HepG2 (cell line): ENCODE data around the gene SHISA6. TPM values are rescaled to one million over a fixed set of nuclear protein-coding genes. Genes with fewer than 3 reads are reported as not detected.

Source experiments
- ATAC-seq: fragments of 200-7000 bp; cut with Tn5 transposase; 3 replicates; pipeline ENCODE4 v1.9.1; 2020; ENCODE audit warnings: mild to moderate bottlenecking, moderate library complexity
- BruUV-seq: library from RNA; stranded (reverse); fragments of 400-500 nt; replicated peaks from 2 replicates; lab custom pipeline; 2021; lab: Mats Ljungman, UMichigan
- CTCF ChIA-PET: fragments of 300-600 bp; formaldehyde crosslinking; extraction: SDS; loops from one replicate; lab custom pipeline; 2021; ENCODE audit warnings: low total read pairs, inconsistent platforms, low intra/inter-chr PET ratio; lab: Yijun Ruan, JAX
- POLR2A ChIA-PET: fragments of 350-600 bp; sonication (Branson Sonifier 250); formaldehyde crosslinking; loops from one replicate; lab custom pipeline; 2020; ENCODE audit warnings: antibody characterized with exemption, inconsistent platforms; lab: Yijun Ruan, JAX
- DNase-seq: peaks from one replicate; pipeline ENCODE4 v3.0.0-alpha.2; 2015; ENCODE audit warnings: low spot score
- FAIRE-seq: peaks from 3 replicates; lab custom pipeline; 2011; peaks lifted over from hg19 to GRCh38; lab: Jason Lieb, UNC
- H2AFZ ChIP-seq: one replicate; pipeline ENCODE4 v1.6.1; 2011; ENCODE audit warnings: low read length, inconsistent platforms
- H3K27ac ChIP-seq: fragments of 300-600 bp; 3 replicates; pipeline ENCODE4 v1.8.0; 2011; ENCODE audit warnings: mixed run types, mild to moderate bottlenecking, mixed read lengths, low read length, inconsistent platforms; ENCODE audit not compliant: insufficient read depth; ENCODE audit errors: extremely low read length
- H3K27me3 ChIP-seq, 2 experiments: fragments of 200-600 bp in 1 of 2; 2 replicates in 1 of 2; 3 replicates in 1 of 2; pipeline versions ENCODE4 v1.6.0 to v1.8.0; 2011; ENCODE audit warnings: low read length in 2 of 2, mild to moderate bottlenecking in 2 of 2, moderate library complexity in 2 of 2, inconsistent platforms in 1 of 2; ENCODE audit not compliant: insufficient read depth in 2 of 2, control insufficient read depth in 1 of 2
- H3K36me3 ChIP-seq, 2 experiments: fragments of 200-600 bp in 1 of 2; replicated peaks in 1 of 2; 2 replicates in 1 of 2; 3 replicates in 1 of 2; pipeline versions ENCODE4 v1.5.1 to v1.8.0; 2011; ENCODE audit warnings: low read length in 2 of 2, inconsistent platforms in 1 of 2; ENCODE audit not compliant: insufficient read depth in 2 of 2, control insufficient read depth in 1 of 2
- H3K4me1 ChIP-seq: 2 replicates; pipeline ENCODE4 v1.5.1; 2012; ENCODE audit warnings: low read length, inconsistent platforms; ENCODE audit not compliant: insufficient read depth
- H3K4me2 ChIP-seq: 2 replicates; pipeline ENCODE4 v1.6.0; 2011; ENCODE audit warnings: low read depth, low read length, inconsistent platforms
- H3K4me3 ChIP-seq, 3 experiments: fragments of 200-600 bp in 1 of 3; sonication (generic), shearing (Covaris generic) in 1 of 3; replicated peaks in 1 of 3; 2 replicates each; pipeline ENCODE4 v1.5.1; 2011 to 2016; ENCODE audit warnings: low read length in 3 of 3, inconsistent platforms in 2 of 3, low read depth in 2 of 3, mild to moderate bottlenecking in 2 of 3, control low read depth in 1 of 3, mixed read lengths in 1 of 3; ENCODE audit not compliant: insufficient read depth in 1 of 3
- H3K79me2 ChIP-seq: one replicate; pipeline ENCODE4 v1.6.1; 2011; ENCODE audit warnings: low read length, inconsistent platforms; ENCODE audit not compliant: insufficient read depth
- H3K9ac ChIP-seq: 2 replicates; pipeline ENCODE4 v1.6.0; 2011; ENCODE audit warnings: mild to moderate bottlenecking, low read depth, low read length, inconsistent platforms; ENCODE audit not compliant: insufficient read depth
- H3K9me3 ChIP-seq: 2 replicates; pipeline ENCODE4 v1.5.1; 2012; ENCODE audit warnings: mild to moderate bottlenecking, low read length
- H4K20me1 ChIP-seq: 2 replicates; pipeline ENCODE4 v1.6.0; 2011; ENCODE audit warnings: inconsistent platforms, mild to moderate bottlenecking, low read length, moderate library complexity; ENCODE audit not compliant: insufficient read depth
- GTF3A ChIP-seq: sonication (generic); formaldehyde crosslinking; conservative IDR thresholded peaks from 2 replicates; pipeline ENCODE4 v1.4.0; 2020; ENCODE audit warnings: mild to moderate bottlenecking, missing genetic modification reagents
- HDAC2 ChIP-seq: sonication (generic); formaldehyde crosslinking; IDR thresholded peaks from 2 replicates; pipeline ENCODE4 v1.4.0; 2020; ENCODE audit warnings: missing genetic modification reagents
- HMGA1 ChIP-seq: sonication (generic); formaldehyde crosslinking; conservative IDR thresholded peaks from 2 replicates; pipeline ENCODE4 v1.4.0; 2020; ENCODE audit warnings: missing genetic modification reagents
- KAT8 ChIP-seq: IDR thresholded peaks from 2 replicates; pipeline ENCODE4 v1.6.1; 2016; ENCODE audit warnings: missing genetic modification reagents, missing compliant biosample characterization
- MED8 ChIP-seq: sonication (generic); formaldehyde crosslinking; IDR thresholded peaks from 2 replicates; pipeline ENCODE4 v1.8.1; 2023; ENCODE audit warnings: mild to moderate bottlenecking, missing genetic modification reagents; ENCODE audit not compliant: insufficient replicate concordance
- POLR2A ChIP-seq, 2 experiments: IDR thresholded peaks; 2 replicates each; pipeline ENCODE4 v1.6.1; 2011; ENCODE audit warnings: low read depth in 2 of 2, low read length in 2 of 2, mild to moderate bottlenecking in 1 of 2, moderate library complexity in 1 of 2; ENCODE audit not compliant: insufficient read depth in 1 of 2
- ZNF251 ChIP-seq: sonication (generic); formaldehyde crosslinking; IDR thresholded peaks from 2 replicates; pipeline ENCODE4 v1.9.0; 2021; ENCODE audit warnings: mild to moderate bottlenecking, missing genetic modification reagents
- ZNF253 ChIP-seq: sonication (generic); formaldehyde crosslinking; IDR thresholded peaks from 2 replicates; pipeline ENCODE4 v1.8.0; 2022; ENCODE audit warnings: mild to moderate bottlenecking, missing genetic modification reagents, borderline replicate concordance
- ZNF292 ChIP-seq: sonication (generic); formaldehyde crosslinking; IDR thresholded peaks from 2 replicates; pipeline ENCODE4 v1.8.1; 2022; ENCODE audit warnings: mild to moderate bottlenecking, low read depth, missing genetic modification reagents, borderline replicate concordance
- ZNF605 ChIP-seq: sonication (generic); formaldehyde crosslinking; IDR thresholded peaks from 2 replicates; pipeline ENCODE4 v1.8.0; 2022; ENCODE audit warnings: mild to moderate bottlenecking, missing genetic modification reagents
- ZNF747 ChIP-seq: sonication (generic); formaldehyde crosslinking; IDR thresholded peaks from 2 replicates; pipeline ENCODE4 v1.8.1; 2023; ENCODE audit warnings: missing genetic modification reagents, mild to moderate bottlenecking, borderline replicate concordance
- WGBS: methylation state at CpG from one replicate; pipeline ENCODE4 v1.1.6; 2017; ENCODE audit warnings: low lambda C conversion rate; 5-methylcytosine and 5-hydroxymethylcytosine counted together
- in situ Hi-C: cut with HindIII; loops from 2 replicates; pipeline ENCODE4 v1.10.0; 2017; ENCODE audit warnings: low pct_unique_long_range_greater_than_20kb; ENCODE audit not compliant: extremely low pct_ligation_motif_present
- intact Hi-C: fragments of 100-400 bp; cut with micrococcal nuclease; formaldehyde crosslinking; loops from one replicate; pipeline ENCODE4 v1.10.0; 2022; ENCODE audit not compliant: unreplicated experiment
- polyA plus RNA-seq, 8 experiments: library from polyadenylated mRNA; depleted of rRNA in 3 of 8; stranded (reverse) in 7 of 8; unstranded in 1 of 8; fragments of >200 nt; fragmentation: Illumina TruSeq in 4 of 8; extraction: Trizol in 4 of 8; gene quantifications; 2 replicates each; pipeline versions ENCODE4 v1.2.1 to v1.2.3, GENCODE V29; 2011 to 2016; ENCODE audit warnings: low read depth in 4 of 8, missing spikeins in 1 of 8, mixed read lengths in 1 of 8; ENCODE audit not compliant: insufficient read depth in 1 of 8
- total RNA-seq, 5 experiments: library from RNA; depleted of rRNA; stranded (reverse); fragments of >200 nt; fragmentation: Illumina TruSeq; extraction: Trizol; gene quantifications; 2 replicates each; pipeline ENCODE4 v1.2.3, GENCODE V29; 2016; ENCODE audit warnings: low read depth in 1 of 5
- TF ChIP-seq, protein P1 (sequence below): IDR thresholded peaks from 2 replicates; pipeline ENCODE4 v1.6.1; 2012; ENCODE audit warnings: low read length, improper control_type of control experiment
- TF ChIP-seq, protein P2 (sequence below): sonication (generic); formaldehyde crosslinking; IDR thresholded peaks from 2 replicates; pipeline ENCODE4 v1.5.0; 2020; ENCODE audit warnings: missing genetic modification reagents
- TF ChIP-seq, protein P3 (sequence below): sonication (generic); formaldehyde crosslinking; IDR thresholded peaks from 2 replicates; pipeline ENCODE4 v1.5.1; 2020; ENCODE audit warnings: mild to moderate bottlenecking, moderate library complexity, missing genetic modification reagents
- TF ChIP-seq, protein P4 (sequence below): sonication (generic); formaldehyde crosslinking; IDR thresholded peaks from 2 replicates; pipeline ENCODE4 v1.4.0; 2020; ENCODE audit warnings: mild to moderate bottlenecking, missing genetic modification reagents, borderline replicate concordance

SHISA6 gene
- total and polyA plus RNA-seq, 2 of the 13 experiments (the other 11 are each of a cell fraction or from before 2014, with no cell fraction given): not detected

DNA sequence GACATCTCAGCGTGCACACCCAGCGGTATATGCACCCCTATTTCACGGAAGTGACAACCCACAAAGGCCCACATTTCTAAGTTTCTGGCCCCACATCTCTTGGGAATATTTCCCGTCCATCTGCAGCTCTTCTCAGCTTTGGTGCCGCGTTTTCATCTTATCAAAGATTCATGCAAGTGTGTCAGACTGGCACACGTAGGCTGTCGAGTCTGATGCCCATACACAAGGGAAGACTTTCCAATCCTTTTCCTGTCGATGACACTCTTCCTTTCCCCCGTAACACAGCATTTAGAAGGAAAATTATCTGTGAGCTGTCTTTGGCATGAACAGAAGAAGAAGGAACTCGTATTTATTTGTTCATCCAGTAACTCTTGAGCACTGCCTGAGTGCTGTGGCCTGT, 83.0 kb downstream of the SHISA6 start (continued):
- TF ChIP-seq, protein P1, sequence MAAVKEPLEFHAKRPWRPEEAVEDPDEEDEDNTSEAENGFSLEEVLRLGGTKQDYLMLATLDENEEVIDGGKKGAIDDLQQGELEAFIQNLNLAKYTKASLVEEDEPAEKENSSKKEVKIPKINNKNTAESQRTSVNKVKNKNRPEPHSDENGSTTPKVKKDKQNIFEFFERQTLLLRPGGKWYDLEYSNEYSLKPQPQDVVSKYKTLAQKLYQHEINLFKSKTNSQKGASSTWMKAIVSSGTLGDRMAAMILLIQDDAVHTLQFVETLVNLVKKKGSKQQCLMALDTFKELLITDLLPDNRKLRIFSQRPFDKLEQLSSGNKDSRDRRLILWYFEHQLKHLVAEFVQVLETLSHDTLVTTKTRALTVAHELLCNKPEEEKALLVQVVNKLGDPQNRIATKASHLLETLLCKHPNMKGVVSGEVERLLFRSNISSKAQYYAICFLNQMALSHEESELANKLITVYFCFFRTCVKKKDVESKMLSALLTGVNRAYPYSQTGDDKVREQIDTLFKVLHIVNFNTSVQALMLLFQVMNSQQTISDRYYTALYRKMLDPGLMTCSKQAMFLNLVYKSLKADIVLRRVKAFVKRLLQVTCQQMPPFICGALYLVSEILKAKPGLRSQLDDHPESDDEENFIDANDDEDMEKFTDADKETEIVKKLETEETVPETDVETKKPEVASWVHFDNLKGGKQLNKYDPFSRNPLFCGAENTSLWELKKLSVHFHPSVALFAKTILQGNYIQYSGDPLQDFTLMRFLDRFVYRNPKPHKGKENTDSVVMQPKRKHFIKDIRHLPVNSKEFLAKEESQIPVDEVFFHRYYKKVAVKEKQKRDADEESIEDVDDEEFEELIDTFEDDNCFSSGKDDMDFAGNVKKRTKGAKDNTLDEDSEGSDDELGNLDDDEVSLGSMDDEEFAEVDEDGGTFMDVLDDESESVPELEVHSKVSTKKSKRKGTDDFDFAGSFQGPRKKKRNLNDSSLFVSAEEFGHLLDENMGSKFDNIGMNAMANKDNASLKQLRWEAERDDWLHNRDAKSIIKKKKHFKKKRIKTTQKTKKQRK: no peak
- no peak for TF ChIP-seq HMGA1 (CRISPR knock-in tag)
- no peak for TF ChIP-seq GTF3A
- no peak for TF ChIP-seq ZNF251
- TF ChIP-seq, all 625 proteins: peak for 0

DNA sequence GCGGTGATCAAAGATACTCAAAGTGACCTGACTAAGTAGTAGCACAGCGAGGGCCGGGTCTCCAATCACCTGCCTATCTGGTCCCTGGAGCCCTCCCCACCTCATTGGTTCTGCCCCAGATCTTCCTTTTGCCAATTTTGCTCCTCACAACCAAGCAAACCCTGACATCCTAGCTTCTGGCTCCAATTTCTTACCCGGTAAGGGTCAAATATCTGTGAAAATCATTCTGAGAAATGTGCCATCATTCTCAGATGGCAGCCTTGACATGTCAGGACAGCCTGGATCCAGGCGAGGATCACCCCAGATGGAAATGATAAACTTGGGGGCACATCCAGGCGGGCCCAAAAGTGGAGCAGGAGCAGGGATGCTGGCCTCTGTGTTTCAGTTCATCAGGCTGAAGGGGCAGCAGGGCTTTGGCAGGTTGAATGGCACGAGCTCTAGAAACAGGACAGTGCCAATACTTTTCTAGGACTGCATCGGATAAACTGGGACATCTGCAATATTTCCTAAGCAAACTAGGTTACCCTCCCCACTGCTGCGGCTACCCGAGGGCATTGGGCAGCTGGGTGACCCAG, 83.9 kb downstream of the SHISA6 start:
- BruUV-seq: no TSS peak
- 12% methylated on average over 8 of the region's 10 CpGs for WGBS
- TF ChIP-seq ZNF253 (CRISPR knock-in tag) (no peak), POLR2A (IDR thresholded peaks at IDR 0.05; ENCODE audit: insufficient read depth in 1 of 2, low read depth in 2 of 2, low read length in 2 of 2) (no peak), MED8 (CRISPR knock-in tag) (no peak), ZNF605 (CRISPR knock-in tag) (no peak), HDAC2 (no peak), ZNF292 (CRISPR knock-in tag) (no peak), KAT8 (no peak), ZNF747 (CRISPR knock-in tag) (no peak)
- TF ChIP-seq, protein P2, sequence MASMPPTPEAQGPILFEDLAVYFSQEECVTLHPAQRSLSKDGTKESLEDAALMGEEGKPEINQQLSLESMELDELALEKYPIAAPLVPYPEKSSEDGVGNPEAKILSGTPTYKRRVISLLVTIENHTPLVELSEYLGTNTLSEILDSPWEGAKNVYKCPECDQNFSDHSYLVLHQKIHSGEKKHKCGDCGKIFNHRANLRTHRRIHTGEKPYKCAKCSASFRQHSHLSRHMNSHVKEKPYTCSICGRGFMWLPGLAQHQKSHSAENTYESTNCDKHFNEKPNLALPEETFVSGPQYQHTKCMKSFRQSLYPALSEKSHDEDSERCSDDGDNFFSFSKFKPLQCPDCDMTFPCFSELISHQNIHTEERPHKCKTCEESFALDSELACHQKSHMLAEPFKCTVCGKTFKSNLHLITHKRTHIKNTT (CRISPR knock-in tag): no peak
- TF ChIP-seq, protein P3, sequence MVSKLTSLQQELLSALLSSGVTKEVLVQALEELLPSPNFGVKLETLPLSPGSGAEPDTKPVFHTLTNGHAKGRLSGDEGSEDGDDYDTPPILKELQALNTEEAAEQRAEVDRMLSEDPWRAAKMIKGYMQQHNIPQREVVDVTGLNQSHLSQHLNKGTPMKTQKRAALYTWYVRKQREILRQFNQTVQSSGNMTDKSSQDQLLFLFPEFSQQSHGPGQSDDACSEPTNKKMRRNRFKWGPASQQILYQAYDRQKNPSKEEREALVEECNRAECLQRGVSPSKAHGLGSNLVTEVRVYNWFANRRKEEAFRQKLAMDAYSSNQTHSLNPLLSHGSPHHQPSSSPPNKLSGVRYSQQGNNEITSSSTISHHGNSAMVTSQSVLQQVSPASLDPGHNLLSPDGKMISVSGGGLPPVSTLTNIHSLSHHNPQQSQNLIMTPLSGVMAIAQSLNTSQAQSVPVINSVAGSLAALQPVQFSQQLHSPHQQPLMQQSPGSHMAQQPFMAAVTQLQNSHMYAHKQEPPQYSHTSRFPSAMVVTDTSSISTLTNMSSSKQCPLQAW (CRISPR knock-in tag): no peak
- TF ChIP-seq, protein P4, sequence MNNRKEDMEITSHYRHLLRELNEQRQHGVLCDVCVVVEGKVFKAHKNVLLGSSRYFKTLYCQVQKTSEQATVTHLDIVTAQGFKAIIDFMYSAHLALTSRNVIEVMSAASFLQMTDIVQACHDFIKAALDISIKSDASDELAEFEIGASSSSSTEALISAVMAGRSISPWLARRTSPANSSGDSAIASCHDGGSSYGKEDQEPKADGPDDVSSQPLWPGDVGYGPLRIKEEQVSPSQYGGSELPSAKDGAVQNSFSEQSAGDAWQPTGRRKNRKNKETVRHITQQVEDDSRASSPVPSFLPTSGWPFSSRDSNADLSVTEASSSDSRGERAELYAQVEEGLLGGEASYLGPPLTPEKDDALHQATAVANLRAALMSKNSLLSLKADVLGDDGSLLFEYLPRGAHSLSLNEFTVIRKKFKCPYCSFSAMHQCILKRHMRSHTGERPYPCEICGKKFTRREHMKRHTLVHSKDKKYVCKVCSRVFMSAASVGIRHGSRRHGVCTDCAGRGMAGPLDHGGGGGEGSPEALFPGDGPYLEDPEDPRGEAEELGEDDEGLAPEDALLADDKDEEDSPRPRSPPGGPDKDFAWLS: no peak

More for the DNA sequence above, 83.9 kb downstream of the SHISA6 start:
- FAIRE-seq: no peak
- H3K4me3 ChIP-seq: no peak overlapping the region
- in situ Hi-C loops (no loop called here), intact Hi-C loops (no loop called here)
- no peak overlapping the region for H3K27ac ChIP-seq
- no peak overlapping the region for H3K4me2 ChIP-seq
- H3K36me3 ChIP-seq: no peaks in the 10 kb centered on the region
- H3K9ac ChIP-seq: no peak overlapping the region
- ATAC-seq: no peak
- no peak overlapping the region for H2AFZ ChIP-seq
- H3K27me3 ChIP-seq: no peaks in the 10 kb centered on the region; a peak in 1 of 5 replicates
- H4K20me1 ChIP-seq: no peaks in the 10 kb centered on the region; the same call in 1 of the 2 replicates
- POLR2A ChIA-PET: no interaction called here
- H3K79me2 ChIP-seq: no peaks in the 10 kb centered on the region
- H3K4me1 ChIP-seq: no peaks in the 10 kb centered on the region
- no peak for DNase-seq
- H3K9me3 ChIP-seq: no peaks in the 10 kb centered on the region
- CTCF ChIA-PET: no interaction called here
